ENCODE data around the gene MGST3. TPM values are rescaled to one million over a fixed set of nuclear protein-coding genes. Genes with fewer than 3 reads are reported as not detected.

MGST3 gene
- total RNA-seq, 1 experiment from 2014 or later: 173 TPM

GRCh38 chr1:165645654-165646366, 14.8 kb downstream of the MGST3 start:
- ChIA-PET POLR2A (interaction anchor here (0.6 to 2.0 kb wide), 2 partner anchors 15 to 52 kb away, joined by 4 to 6 read pairs; partner anchors contain the start of genes ALDH9A1 and MGST3), CTCF (no interaction called here)
- TF ChIP-seq, protein P1, sequence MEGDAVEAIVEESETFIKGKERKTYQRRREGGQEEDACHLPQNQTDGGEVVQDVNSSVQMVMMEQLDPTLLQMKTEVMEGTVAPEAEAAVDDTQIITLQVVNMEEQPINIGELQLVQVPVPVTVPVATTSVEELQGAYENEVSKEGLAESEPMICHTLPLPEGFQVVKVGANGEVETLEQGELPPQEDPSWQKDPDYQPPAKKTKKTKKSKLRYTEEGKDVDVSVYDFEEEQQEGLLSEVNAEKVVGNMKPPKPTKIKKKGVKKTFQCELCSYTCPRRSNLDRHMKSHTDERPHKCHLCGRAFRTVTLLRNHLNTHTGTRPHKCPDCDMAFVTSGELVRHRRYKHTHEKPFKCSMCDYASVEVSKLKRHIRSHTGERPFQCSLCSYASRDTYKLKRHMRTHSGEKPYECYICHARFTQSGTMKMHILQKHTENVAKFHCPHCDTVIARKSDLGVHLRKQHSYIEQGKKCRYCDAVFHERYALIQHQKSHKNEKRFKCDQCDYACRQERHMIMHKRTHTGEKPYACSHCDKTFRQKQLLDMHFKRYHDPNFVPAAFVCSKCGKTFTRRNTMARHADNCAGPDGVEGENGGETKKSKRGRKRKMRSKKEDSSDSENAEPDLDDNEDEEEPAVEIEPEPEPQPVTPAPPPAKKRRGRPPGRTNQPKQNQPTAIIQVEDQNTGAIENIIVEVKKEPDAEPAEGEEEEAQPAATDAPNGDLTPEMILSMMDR (IDR thresholded peaks at IDR 0.05; ENCODE audit: insufficient read depth in 1 of 2, low read depth in 1 of 2, low read length in 1 of 2, severe bottlenecking in 1 of 2, unreplicated experiment in 1 of 2): no peak

GRCh38 chr1:165647517-165647916, 16.5 kb downstream of the MGST3 start:
- Histone ChIP-seq H3K4me1 (peaks cover 17% of the 10 kb centered on the region; the same call in 1 of the 2 replicates), H3K36me3 (ENCODE audit: control insufficient read depth, insufficient read depth, low read length) (0 out of 2 replicates have a peak, but pooled peaks cover 2% of the 10 kb centered on the region), H3K4me3 (ENCODE audit: low read depth, low read length) (no peak overlapping the region), H3K27me3 (replicated peaks; ENCODE audit: control insufficient read depth, insufficient read depth, low read length) (no peaks in the 10 kb centered on the region), H3K9me3 (no peaks in the 10 kb centered on the region)
- no peak overlapping the region for H3K4me3 Mint-ChIP-seq (ENCODE audit: unreplicated experiment)
- no peaks in the 10 kb centered on the region for H3K27me3 Mint-ChIP-seq (ENCODE audit: insufficient read depth, unreplicated experiment)
- ChIA-PET CTCF (interaction anchor here (0.7 to 1.4 kb wide), 2 partner anchors 50 to 179 kb away, joined by 3 to 7 read pairs; no protein-coding TSS in a partner anchor), POLR2A (interaction anchor here (0.6 to 2.0 kb wide), 3 partner anchors 10 to 944 kb away, joined by 3 to 4 read pairs (median 4); partner anchors contain the start of gene MGST3)
- peaks cover 27% of the 10 kb centered on the region for H3K36me3 Mint-ChIP-seq (ENCODE audit: insufficient read depth, unreplicated experiment)
- no peaks in the 10 kb centered on the region for H3K4me1 Mint-ChIP-seq (ENCODE audit: low read depth, unreplicated experiment)
- BruUV-seq (replicated peaks): no TSS peak
- intact Hi-C loops (cut with micrococcal nuclease; ENCODE audit: unreplicated experiment): no loop called here
- H3K27ac Mint-ChIP-seq (ENCODE audit: unreplicated experiment): no peak overlapping the region
- H3K9me3 Mint-ChIP-seq (ENCODE audit: unreplicated experiment): no peaks in the 10 kb centered on the region
- peak; percentile 16 to 47 for DNase-seq
- TF ChIP-seq, protein P1 (IDR thresholded peaks at IDR 0.05; ENCODE audit: insufficient read depth in 1 of 2, low read depth in 1 of 2, low read length in 1 of 2, severe bottlenecking in 1 of 2, unreplicated experiment in 1 of 2): no peak

More at GRCh38 chr1:165645654-165646366, 14.8 kb downstream of the MGST3 start:
- H3K4me3 Mint-ChIP-seq (ENCODE audit: unreplicated experiment): no peak overlapping the region
- Histone ChIP-seq H3K4me1 (peaks cover 17% of the 10 kb centered on the region; the same call in 1 of the 2 replicates), H3K9me3 (no peaks in the 10 kb centered on the region), H3K36me3 (ENCODE audit: control insufficient read depth, insufficient read depth, low read length) (0 out of 2 replicates have a peak, but pooled peaks cover 2% of the 10 kb centered on the region), H3K27me3 (replicated peaks; ENCODE audit: control insufficient read depth, insufficient read depth, low read length) (no peaks in the 10 kb centered on the region), H3K4me3 (ENCODE audit: low read depth, low read length) (no peak overlapping the region)
- no peaks in the 10 kb centered on the region for H3K4me1 Mint-ChIP-seq (ENCODE audit: low read depth, unreplicated experiment)
- no peaks in the 10 kb centered on the region for H3K27me3 Mint-ChIP-seq (ENCODE audit: insufficient read depth, unreplicated experiment)
- intact Hi-C loops (cut with micrococcal nuclease; ENCODE audit: unreplicated experiment): no loop called here
- no TSS peak for BruUV-seq (replicated peaks)
- peaks cover 22% of the 10 kb centered on the region for H3K36me3 Mint-ChIP-seq (ENCODE audit: insufficient read depth, unreplicated experiment)
- DNase-seq: no peak
- no peak overlapping the region for H3K27ac Mint-ChIP-seq (ENCODE audit: unreplicated experiment)
- H3K9me3 Mint-ChIP-seq (ENCODE audit: unreplicated experiment): no peaks in the 10 kb centered on the region

DNA sequence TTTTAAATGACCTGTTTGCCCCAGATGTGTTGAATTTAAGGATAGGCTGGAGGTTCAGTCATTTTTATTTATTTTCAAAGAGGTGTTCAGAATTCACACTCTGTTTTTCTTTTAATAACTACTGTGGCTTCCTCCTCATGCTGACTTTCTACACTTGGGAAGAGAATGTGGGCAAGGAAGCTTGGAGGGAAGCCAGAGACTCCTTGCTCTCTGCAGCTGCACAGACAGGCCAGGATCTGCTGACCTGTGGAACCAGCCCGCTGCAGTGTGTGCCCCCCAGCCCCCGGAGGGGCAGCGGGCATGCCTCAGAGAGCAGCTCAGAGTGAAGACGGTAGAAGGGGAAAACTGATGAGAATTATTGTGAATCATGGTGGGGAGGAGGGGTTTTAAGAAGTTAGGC, 16.9 kb downstream of the MGST3 start:
- no peaks in the 10 kb centered on the region for H3K4me1 Mint-ChIP-seq (ENCODE audit: low read depth, unreplicated experiment)
- no peak overlapping the region for H3K4me3 ChIP-seq (ENCODE audit: low read depth, low read length)
- H3K27me3 ChIP-seq (replicated peaks; ENCODE audit: control insufficient read depth, insufficient read depth, low read length): no peaks in the 10 kb centered on the region
- no peak overlapping the region for H3K4me3 Mint-ChIP-seq (ENCODE audit: unreplicated experiment)
- BruUV-seq (replicated peaks): no TSS peak
- no peaks in the 10 kb centered on the region for H3K9me3 Mint-ChIP-seq (ENCODE audit: unreplicated experiment)
- ChIA-PET POLR2A (interaction anchor here (0.8 to 2.0 kb wide), 2 partner anchors 10 to 17 kb away, joined by 3 to 4 read pairs; partner anchors contain the start of gene MGST3), CTCF (interaction anchor here (1.4 kb wide), 1 partner anchor 50 kb away, joined by 7 read pairs; no protein-coding TSS in a partner anchor)
- 0 out of 2 replicates have a peak, but pooled peaks cover 2% of the 10 kb centered on the region for H3K36me3 ChIP-seq (ENCODE audit: control insufficient read depth, insufficient read depth, low read length)
- peaks cover 17% of the 10 kb centered on the region; the same call in 1 of the 2 replicates for H3K4me1 ChIP-seq
- H3K27ac Mint-ChIP-seq (ENCODE audit: unreplicated experiment): no peak overlapping the region
- no peak for DNase-seq
- TF ChIP-seq, protein P1 (IDR thresholded peaks at IDR 0.05; ENCODE audit: insufficient read depth in 1 of 2, low read depth in 1 of 2, low read length in 1 of 2, severe bottlenecking in 1 of 2, unreplicated experiment in 1 of 2): no peak
- H3K9me3 ChIP-seq: no peaks in the 10 kb centered on the region
- intact Hi-C loops (cut with micrococcal nuclease; ENCODE audit: unreplicated experiment): no loop called here
- H3K27me3 Mint-ChIP-seq (ENCODE audit: insufficient read depth, unreplicated experiment): no peaks in the 10 kb centered on the region
- H3K36me3 Mint-ChIP-seq (ENCODE audit: insufficient read depth, unreplicated experiment): peaks cover 27% of the 10 kb centered on the region

All from Caco-2 (cell line).